HG03571 (cell line): ENCODE measurements around the gene TRMT112.

ENCODE experiments used
- ATAC-seq: cut with Tn5 transposase; IDR thresholded peaks from one replicate; pipeline ENCODE4 v1.9.1; 2021; ENCODE audit not compliant: unreplicated experiment

Gene TRMT112

GRCh38 chr11:64294774-64295173 is 22.6 kb downstream of the TRMT112 start:
- no peak for ATAC-seq

DNA sequence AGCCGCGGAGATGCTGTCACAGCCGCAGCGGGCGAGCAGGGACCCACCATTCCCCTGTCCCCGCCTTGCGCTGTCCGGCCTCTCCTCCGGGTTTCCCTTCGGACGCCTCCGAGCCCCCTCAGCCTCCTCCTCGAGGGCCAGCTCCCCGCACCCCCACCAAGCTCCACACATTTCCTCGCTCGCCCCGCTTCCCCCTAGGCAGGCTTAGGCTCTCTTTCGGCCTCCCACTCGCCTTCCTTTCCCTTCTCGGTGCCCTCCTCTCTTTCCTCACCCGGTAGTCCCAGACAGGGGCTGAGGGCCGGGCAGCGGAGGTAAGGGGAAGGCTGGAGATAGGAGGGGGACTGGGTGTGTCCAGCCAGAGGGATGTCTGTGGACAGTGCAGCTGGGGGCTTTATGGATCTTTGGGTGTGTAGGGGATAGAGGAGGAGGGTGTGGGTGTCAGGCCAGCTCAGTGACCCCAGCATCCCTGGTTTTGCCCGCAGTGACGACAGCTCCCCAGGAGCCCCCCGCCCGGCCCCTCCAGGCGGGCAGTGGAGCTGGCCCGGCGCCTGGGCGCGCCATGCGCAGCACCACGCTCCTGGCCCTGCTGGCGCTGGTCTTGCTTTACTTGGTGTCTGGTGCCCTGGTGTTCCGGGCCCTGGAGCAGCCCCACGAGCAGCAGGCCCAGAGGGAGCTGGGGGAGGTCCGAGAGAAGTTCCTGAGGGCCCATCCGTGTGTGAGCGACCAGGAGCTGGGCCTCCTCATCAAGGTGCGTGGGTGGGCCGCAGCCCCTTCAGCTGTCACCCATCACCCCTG is 24.7 kb downstream of the TRMT112 start:
- no peak for ATAC-seq

- no peak for ATAC-seq
Measured at GRCh38 chr11:64291752-64292459, 25.5 kb downstream of the TRMT112 start.

GRCh38 chr11:64291262-64291751 is 26.1 kb downstream of the TRMT112 start, which contains the start of gene KCNK4:
Gene KCNK4, plus strand, starts transcription at chr11:64291302. Its CDS starts 1,717 bp downstream, at chr11:64293019.
- ATAC-seq: no peak

GRCh38 chr11:64290352-64291261 is 26.8 kb downstream of the TRMT112 start:
- ATAC-seq: no peak

DNA sequence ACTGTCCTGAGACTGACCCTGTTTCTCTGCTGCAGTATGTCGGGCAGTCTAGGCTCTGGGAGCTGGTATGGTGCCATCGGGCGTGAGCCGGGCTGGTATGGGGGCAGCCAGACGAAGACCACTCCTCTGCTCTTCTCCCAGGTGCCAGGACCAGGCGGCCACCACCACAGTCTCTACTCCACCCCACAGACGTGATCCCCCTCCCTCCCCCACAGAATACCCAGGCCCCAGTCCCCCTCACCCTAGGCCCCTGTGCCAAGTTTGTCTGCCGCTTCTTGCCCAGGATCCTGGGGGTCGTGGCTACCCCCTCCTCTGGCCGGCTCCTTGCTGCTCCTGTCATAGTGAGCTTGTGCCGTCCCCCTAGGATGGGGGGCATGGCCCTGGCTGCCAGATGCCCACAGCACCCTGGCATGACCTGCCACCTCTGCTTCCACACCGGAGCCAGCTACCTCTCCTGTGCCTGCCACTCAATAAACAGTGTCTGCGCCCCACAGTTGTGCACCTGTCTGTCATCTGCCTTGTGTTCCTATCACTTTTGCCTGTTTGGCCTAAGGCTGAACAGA is 28.3 kb downstream of the TRMT112 start:
- no peak for ATAC-seq

- no peak for ATAC-seq
Measured at GRCh38 chr11:64288353-64288750, 29.0 kb downstream of the TRMT112 start.

DNA sequence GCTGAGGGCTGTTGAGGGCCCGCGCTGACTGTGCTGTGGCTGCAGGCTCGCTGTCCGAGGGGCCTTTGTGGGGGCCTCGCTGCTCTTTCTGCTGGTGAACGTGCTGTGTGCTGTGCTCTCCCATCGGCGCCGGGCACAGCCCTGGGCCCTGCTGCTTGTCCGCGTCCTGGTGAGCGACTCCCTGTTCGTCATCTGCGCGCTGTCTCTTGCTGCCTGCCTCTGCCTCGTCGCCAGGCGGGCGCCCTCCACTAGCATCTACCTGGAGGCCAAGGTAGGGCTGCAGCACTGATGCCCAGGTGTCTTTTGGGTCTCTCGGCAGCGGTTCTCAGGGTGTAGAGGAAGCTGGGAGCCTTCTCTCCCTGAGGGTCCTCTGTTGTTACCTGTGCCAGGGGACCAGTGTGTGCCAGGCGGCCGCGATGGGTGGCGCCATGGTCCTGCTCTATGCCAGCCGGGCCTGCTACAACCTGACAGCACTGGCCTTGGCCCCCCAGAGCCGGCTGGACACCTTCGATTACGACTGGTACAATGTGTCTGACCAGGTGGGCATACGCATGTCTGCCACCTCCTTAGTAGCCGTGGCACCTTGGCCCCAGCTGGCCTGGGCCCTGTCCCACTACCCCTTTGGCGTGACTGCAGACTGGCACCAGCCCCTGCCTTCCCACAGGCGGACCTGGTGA is 29.5 kb downstream of the TRMT112 start:
- ATAC-seq: no peak

- no peak for ATAC-seq
Measured at GRCh38 chr11:64286801-64287159, 30.6 kb downstream of the TRMT112 start.

GRCh38 chr11:64285885-64286800 is 31.2 kb downstream of the TRMT112 start:
- ATAC-seq: no peak

DNA sequence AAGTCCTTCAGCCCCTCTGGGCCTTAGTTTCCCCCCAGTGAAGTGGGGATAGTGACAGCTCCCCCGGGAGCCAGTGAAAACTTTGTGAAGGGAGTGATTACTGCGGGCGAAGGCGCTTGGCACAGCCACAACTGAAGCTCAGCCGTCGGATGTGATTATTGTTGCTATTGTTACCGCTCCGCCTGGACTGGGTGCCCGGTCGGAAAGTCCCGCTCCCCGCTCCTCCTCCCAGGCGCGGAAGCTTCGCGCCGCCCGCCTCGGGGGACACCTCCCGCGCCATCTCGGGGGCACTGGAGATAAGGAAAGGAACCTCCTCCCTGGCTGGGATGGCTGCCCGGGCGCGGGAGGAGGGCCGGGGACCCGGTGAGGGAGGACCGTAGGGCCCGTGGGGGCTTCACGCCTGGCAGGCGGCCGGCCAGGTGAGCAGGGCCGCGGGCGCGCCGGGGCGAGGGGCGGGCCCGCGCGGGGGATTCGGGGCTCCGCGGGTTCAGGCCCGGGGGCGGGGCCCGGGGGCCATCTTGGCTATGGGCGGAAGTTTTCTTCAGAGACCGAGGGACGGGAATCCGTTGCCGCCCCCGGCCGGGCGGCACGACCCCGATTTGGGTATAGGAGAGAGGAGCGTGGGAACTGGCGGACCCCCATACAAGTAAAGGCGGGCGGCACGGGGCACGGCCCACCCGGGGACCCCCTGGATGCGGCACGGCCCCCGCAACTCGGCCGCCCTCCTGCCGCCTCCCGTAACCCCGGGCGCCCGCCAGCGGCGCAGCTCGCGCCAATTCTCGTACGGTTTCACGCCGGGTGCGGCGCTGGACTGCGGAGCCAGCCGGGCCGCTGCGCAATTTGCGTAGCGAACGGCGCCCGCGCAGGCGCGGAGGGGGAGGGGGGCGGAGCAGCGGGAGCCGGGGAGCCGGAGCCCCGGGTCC is 32.1 kb downstream of the TRMT112 start, which contains the start of gene GPR137:
Gene GPR137, plus strand, starts transcription at position 887 of the 923 bp plus-strand sequence. CDS start 677 bp downstream, outside the sequence.
- ATAC-seq: peak; percentile 49

GRCh38 chr11:64284048-64284961 is 33.1 kb downstream of the TRMT112 start, which contains the start of gene BAD:
Gene BAD, minus strand, starts transcription at chr11:64284665. Its CDS starts 297 bp downstream, at chr11:64284368.
- ATAC-seq: peak; percentile 62

DNA sequence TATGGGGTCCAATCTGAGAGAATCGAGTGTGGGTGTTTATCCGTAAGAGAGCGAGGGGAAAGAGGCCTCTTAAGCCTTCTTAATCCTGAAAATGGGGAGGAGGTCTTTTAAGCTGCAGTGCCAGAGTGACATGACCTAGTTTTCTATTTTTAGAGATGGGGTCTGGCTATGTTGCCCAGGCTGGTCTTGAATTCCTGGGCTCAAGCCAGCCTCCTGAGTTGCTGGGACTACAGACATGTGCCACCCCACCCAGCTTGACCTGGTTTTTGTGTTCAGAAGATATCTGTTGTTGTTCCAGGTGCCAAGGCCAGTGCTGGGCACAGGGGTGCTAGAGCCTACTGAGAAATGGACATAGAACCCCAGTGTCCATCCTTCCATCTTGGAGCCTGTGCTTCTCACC is 34.3 kb downstream of the TRMT112 start:
- ATAC-seq: no peak

GRCh38 chr11:64281957-64282770 is 35.2 kb downstream of the TRMT112 start:
- ATAC-seq: no peak

- no peak for ATAC-seq
Measured at GRCh38 chr11:64278576-64279190, 38.7 kb downstream of the TRMT112 start.
